Measurements from ENCODE around the gene USP33.
"Not testable (repeated sequence)": the region's sequence is repeated elsewhere in the genome, so short reads cannot be mapped to it uniquely, and the experiment has no call there.

USP33 gene

DNA sequence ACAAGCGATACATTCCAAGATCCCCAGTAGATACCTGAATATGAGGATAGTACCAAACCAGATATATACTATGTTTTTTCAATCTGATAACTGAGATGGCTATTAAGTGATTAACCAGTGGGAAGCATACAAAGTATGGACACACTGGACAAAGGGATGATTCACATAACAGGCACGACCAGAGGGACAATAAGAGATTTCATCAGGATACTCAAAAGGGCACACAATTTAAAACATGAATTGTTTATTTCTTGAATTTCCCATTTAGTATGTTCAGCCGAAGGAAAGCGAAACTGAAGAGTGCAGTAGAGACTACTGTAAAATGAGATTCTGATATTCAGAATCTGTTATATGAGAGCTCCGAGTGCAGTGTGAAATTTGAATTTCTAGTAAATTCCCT, 87.8 kb downstream of the USP33 start:
- DNase-seq (ENCODE audit: low read depth in 2 of 2): no peak

GRCh38 chr1:77670330-77670729, 89.3 kb downstream of the USP33 start:
- no peak for DNase-seq (ENCODE audit: low read depth in 2 of 2)

GRCh38 chr1:77668924-77669449, 90.7 kb downstream of the USP33 start:
- no peak for DNase-seq (ENCODE audit: low read depth in 2 of 2)

DNA sequence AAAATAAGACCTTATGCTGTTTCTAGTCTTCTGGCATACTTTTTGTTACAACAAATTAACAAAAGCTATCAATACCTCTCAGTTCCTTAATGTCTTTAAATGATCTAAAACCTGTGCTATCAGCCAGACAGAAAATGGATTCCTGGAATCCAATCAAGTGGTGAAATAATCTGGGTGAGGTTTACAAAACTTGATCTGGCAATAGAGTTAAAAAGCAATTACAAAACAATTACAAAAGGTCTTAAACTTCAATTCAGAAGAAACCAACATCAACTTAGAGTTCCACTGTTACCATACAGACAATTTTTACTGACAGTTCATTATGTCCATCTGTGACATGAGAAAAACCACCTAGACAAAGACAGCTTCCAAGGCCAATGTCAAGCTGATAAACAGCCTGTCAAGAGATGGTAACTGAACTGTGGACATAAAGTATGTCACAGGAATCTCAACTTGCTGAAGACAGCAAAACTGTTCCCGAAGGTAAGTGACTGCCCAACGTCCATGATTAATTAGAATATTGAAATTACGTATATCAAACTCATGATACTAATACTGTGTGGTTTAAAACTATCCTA, 94.6 kb downstream of the USP33 start:
- no peak for DNase-seq (ENCODE audit: low read depth in 2 of 2)

- no peak for DNase-seq (ENCODE audit: low read depth in 2 of 2)
Observed at GRCh38 chr1:77661696-77662095, 98.0 kb downstream of the USP33 start.

GRCh38 chr1:77659879-77660593, 99.6 kb downstream of the USP33 start:
- no peak for DNase-seq (ENCODE audit: low read depth in 2 of 2)

DNA sequence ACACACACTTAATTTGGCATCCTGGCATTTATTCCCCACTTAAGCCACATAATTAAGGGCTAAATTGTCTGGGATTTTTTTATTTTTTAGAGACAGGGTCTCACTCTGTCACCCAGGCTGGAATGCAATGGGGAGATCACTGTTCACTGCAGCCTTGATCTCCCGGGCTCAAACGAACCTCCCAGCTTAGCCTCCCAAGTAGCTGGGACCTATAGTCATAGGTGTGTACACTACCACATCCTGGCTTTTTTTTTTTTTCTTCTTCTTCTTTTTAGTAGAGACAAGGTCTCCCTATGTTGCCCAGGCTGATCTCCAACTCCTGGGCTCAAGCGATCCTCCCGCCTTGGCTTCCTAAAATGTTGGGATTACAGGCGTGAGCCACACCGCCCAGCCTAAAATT, 101.4 kb downstream of the USP33 start:
- no peak for DNase-seq (ENCODE audit: low read depth in 2 of 2)

DNA sequence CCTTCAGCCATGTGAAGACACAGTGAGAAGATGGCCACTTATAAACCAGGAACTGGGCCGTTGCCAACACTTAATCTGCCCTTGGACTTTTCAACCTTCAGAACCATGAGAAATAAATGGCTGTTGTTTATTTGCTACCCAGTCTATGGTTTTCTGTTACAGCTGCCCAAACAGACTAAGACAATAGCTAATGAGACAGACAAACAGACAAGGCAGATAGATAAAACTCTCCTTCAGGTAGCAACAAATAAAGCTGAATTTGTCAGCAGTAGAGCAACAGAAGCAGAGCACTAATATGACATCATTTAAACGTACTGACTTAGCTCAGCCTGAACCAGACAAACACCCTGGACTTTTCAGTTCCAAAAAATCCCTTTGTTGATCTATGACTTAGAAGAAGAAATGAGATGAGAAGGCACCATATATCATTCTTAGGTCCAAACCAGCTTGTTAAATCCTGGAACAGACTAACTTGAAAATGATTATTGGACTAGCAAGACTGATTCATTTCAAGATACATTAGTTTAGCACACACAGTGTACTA, 104.1 kb downstream of the USP33 start:
- no peak for DNase-seq (ENCODE audit: low read depth in 2 of 2)

GRCh38 chr1:77652970-77653516, 106.6 kb downstream of the USP33 start:
- DNase-seq (ENCODE audit: low read depth in 2 of 2): no peak

DNA sequence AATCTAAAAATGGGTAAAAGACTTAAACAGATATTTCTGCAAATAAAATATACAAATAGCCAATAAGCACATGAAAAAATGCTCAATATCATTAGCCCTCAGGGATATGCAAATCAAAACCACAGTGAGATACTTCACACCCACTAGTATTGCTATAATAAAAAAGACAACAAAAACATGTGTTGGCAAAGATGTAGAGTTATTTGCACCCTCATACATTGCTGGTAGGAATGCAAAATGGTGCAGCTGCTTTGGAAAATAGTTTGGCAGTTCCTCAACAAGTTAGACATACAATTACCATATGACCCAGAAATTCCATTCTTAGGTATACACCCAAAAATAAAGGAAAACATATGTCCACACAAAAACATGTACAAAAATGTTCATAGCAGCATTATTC, 107.4 kb downstream of the USP33 start:
- DNase-seq (ENCODE audit: low read depth in 2 of 2): no peak

GRCh38 chr1:77649127-77649526, 110.5 kb downstream of the USP33 start:
- no peak for DNase-seq (ENCODE audit: low read depth in 2 of 2)

DNA sequence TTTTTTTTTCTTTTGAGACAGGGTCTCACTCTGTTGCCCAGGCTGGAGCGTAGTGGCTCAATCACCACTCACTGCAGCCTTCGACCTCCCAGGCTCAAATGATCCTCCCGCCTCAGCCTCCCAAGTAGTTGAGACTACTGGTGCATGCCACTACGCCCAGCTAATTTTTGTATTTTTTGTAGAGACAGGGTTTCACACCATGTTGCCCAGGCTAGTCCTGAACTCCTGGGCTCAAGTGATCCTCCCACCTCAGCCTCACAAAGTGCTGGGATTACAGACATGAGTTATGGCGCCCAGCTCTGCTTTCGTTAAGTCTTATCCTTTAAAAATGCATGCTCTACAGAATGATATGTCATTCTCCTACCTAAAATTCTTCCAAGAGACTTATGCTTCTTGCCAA, 113.4 kb downstream of the USP33 start:
- DNase-seq (ENCODE audit: low read depth in 2 of 2): not testable (repeated sequence)
